Trophoblast cell (in vitro differentiated cells and primary cell): ENCODE measurements around the gene ERBB4.

ENCODE experiments used
- DNase-seq, 2 donors: peaks; one replicate each; pipeline ENCODE4 v3.0.0-alpha.2; 2016
- H2AFZ ChIP-seq: 2 replicates; pipeline ENCODE4 v1.6.1; 2013; ENCODE audit warnings: low read length, moderate library complexity, mild to moderate bottlenecking; ENCODE audit not compliant: insufficient read depth, poor library complexity
- H2AK5ac ChIP-seq: 2 replicates; pipeline ENCODE4 v1.6.1; 2013; ENCODE audit warnings: mild to moderate bottlenecking, low read length
- H2BK120ac ChIP-seq: 2 replicates; pipeline ENCODE4 v1.6.1; 2013; ENCODE audit warnings: low read length, mild to moderate bottlenecking, moderate library complexity; ENCODE audit not compliant: insufficient read depth, poor library complexity
- H2BK12ac ChIP-seq: 2 replicates; pipeline ENCODE4 v1.6.1; 2013; ENCODE audit warnings: mild to moderate bottlenecking, low read length, moderate library complexity
- H2BK5ac ChIP-seq: 2 replicates; pipeline ENCODE4 v1.6.1; 2013; ENCODE audit warnings: low read length, low read depth, moderate library complexity, mild to moderate bottlenecking; ENCODE audit not compliant: poor library complexity
- H3K14ac ChIP-seq: 2 replicates; pipeline ENCODE4 v1.6.1; 2013; ENCODE audit warnings: mild to moderate bottlenecking, low read length
- H3K18ac ChIP-seq: 2 replicates; pipeline ENCODE4 v1.6.1; 2013; ENCODE audit warnings: mild to moderate bottlenecking, low read length
- H3K23ac ChIP-seq: 2 replicates; pipeline ENCODE4 v1.6.1; 2013; ENCODE audit warnings: low read length
- H3K27ac ChIP-seq: 2 replicates; pipeline ENCODE4 v1.5.1; 2013; ENCODE audit warnings: low read depth, mild to moderate bottlenecking, inconsistent platforms, low read length, moderate library complexity
- H3K27me3 ChIP-seq: 2 replicates; pipeline ENCODE4 v1.6.1; 2013; ENCODE audit warnings: inconsistent platforms, mild to moderate bottlenecking, low read length, moderate library complexity; ENCODE audit not compliant: insufficient read depth
- H3K36me3 ChIP-seq, 2 experiments: 1 replicate in 1 of 2; 2 replicates in 1 of 2; pipeline ENCODE4 v1.6.1; 2013; ENCODE audit warnings: low read length in 2 of 2, mild to moderate bottlenecking in 2 of 2, moderate library complexity in 1 of 2; ENCODE audit not compliant: insufficient read depth in 2 of 2, control insufficient read depth in 1 of 2
- H3K4ac ChIP-seq: 2 replicates; pipeline ENCODE4 v1.6.1; 2013; ENCODE audit warnings: low read depth, mild to moderate bottlenecking, low read length, moderate library complexity
- H3K4me1 ChIP-seq, 2 experiments: 1 replicate in 1 of 2; 2 replicates in 1 of 2; pipeline ENCODE4 v1.6.1; 2013; ENCODE audit warnings: low read length in 2 of 2, mild to moderate bottlenecking in 2 of 2, moderate library complexity in 1 of 2; ENCODE audit not compliant: insufficient read depth in 2 of 2, control insufficient read depth in 1 of 2
- H3K4me2 ChIP-seq: 2 replicates; pipeline ENCODE4 v1.6.1; 2013; ENCODE audit warnings: inconsistent platforms, mild to moderate bottlenecking, low read length, moderate library complexity
- H3K4me3 ChIP-seq: 2 replicates; pipeline ENCODE4 v1.5.1; 2013; ENCODE audit warnings: mild to moderate bottlenecking, low read depth, low read length, inconsistent platforms
- H3K79me1 ChIP-seq: one replicate; pipeline ENCODE4 v1.6.1; 2013; ENCODE audit warnings: low read length
- H3K79me2 ChIP-seq: 2 replicates; pipeline ENCODE4 v1.6.1; 2013; ENCODE audit warnings: low read length, mild to moderate bottlenecking; ENCODE audit not compliant: control insufficient read depth, insufficient read depth, poor library complexity
- H3K9ac ChIP-seq: 2 replicates; pipeline ENCODE4 v1.6.1; 2013; ENCODE audit warnings: mild to moderate bottlenecking, low read length
- H3K9me3 ChIP-seq: 2 replicates; pipeline ENCODE4 v1.6.1; 2013; ENCODE audit warnings: low read depth, mild to moderate bottlenecking, control low read depth, inconsistent platforms, low read length; ENCODE audit not compliant: insufficient read depth
- H4K12ac ChIP-seq: 2 replicates; pipeline ENCODE4 v1.6.1; 2013; ENCODE audit warnings: low read depth, mild to moderate bottlenecking, low read length, moderate library complexity
- H4K8ac ChIP-seq: 2 replicates; pipeline ENCODE4 v1.6.1; 2013; ENCODE audit warnings: low read depth, mild to moderate bottlenecking, low read length, moderate library complexity
- H4K91ac ChIP-seq: one replicate; pipeline ENCODE4 v1.6.1; 2013; ENCODE audit warnings: low read depth, mild to moderate bottlenecking, low read length, moderate library complexity
- WGBS: extraction: QIAGEN DNeasy Blood & Tissue Kit; methylation state at CpG from one replicate; pipeline ENCODE4 v1.1.7; 2013; ENCODE audit warnings: missing lambda C conversion rate; ENCODE audit not compliant: insufficient read length, insufficient coverage; ENCODE audit errors: extremely low coverage; 5-methylcytosine and 5-hydroxymethylcytosine counted together

The ERBB4 gene

GRCh38 chr2:212195626-212196025 is 343.0 kb downstream of the ERBB4 start:
- no CpG with 5 or more reads among the region's 1 CpG for WGBS
- H3K23ac ChIP-seq, result no peak overlapping the region

GRCh38 chr2:212194396-212194795 is 344.2 kb downstream of the ERBB4 start:
- H3K27me3 ChIP-seq, result no peaks in the 10 kb centered on the region

More at GRCh38 chr2:212195626-212196025, 343.0 kb downstream of the ERBB4 start:
- no peak for DNase-seq
- no peak overlapping the region for H3K27ac ChIP-seq
- H2AK5ac ChIP-seq, result no peak overlapping the region
- no peak overlapping the region for H4K12ac ChIP-seq
- H3K4ac ChIP-seq, result no peak overlapping the region
- no peaks in the 10 kb centered on the region for H3K4me1 ChIP-seq
- no peak overlapping the region for H4K8ac ChIP-seq
- H3K4me2 ChIP-seq, result no peak overlapping the region
- H3K9me3 ChIP-seq, result no peaks in the 10 kb centered on the region
- no peak overlapping the region for H3K9ac ChIP-seq
- H3K79me1 ChIP-seq, result no peaks in the 10 kb centered on the region
- H3K36me3 ChIP-seq, result no peaks in the 10 kb centered on the region
- H3K14ac ChIP-seq, result no peak overlapping the region
- H2BK5ac ChIP-seq, result no peak overlapping the region
- no peak overlapping the region for H2BK12ac ChIP-seq
- H2BK120ac ChIP-seq, result no peak overlapping the region
- no peak overlapping the region for H3K18ac ChIP-seq
- H4K91ac ChIP-seq, result no peak overlapping the region
- no peak overlapping the region for H3K4me3 ChIP-seq
- H2AFZ ChIP-seq, result no peak overlapping the region
- no peaks in the 10 kb centered on the region for H3K79me2 ChIP-seq
- no peaks in the 10 kb centered on the region for H3K27me3 ChIP-seq

DNA sequence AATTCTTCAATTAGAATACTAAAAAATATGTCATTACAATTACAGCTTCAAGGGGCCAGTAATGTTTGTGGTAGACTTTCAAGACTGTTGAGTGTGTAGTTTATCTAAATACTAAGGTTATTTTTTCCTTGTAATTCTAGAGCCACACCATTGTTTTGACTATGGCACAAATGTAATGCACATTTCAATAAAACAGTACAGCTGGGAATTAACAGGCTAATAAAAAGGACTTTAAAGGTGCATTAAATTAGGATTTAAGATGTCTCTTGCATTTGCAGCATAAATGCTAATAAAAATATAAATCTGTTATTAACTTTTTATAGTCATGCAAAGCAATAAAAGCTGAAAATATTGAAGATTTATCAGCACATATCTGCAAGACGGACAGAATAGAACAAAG is 344.8 kb downstream of the ERBB4 start:
- H4K8ac ChIP-seq, result no peak overlapping the region
- H4K91ac ChIP-seq, result no peak overlapping the region
- H3K4me1 ChIP-seq, result no peaks in the 10 kb centered on the region
- H2BK120ac ChIP-seq, result no peak overlapping the region
- H4K12ac ChIP-seq, result no peak overlapping the region
- no peak overlapping the region for H3K27ac ChIP-seq
- H3K23ac ChIP-seq, result no peak overlapping the region
- H3K4ac ChIP-seq, result no peak overlapping the region
- no peaks in the 10 kb centered on the region for H3K36me3 ChIP-seq
- H2AFZ ChIP-seq, result no peak overlapping the region
- DNase-seq, result no peak
- H3K79me2 ChIP-seq, result no peaks in the 10 kb centered on the region
- no peak overlapping the region for H3K9ac ChIP-seq
- no peak overlapping the region for H3K14ac ChIP-seq
- no peaks in the 10 kb centered on the region for H3K9me3 ChIP-seq
- H3K79me1 ChIP-seq, result no peaks in the 10 kb centered on the region
- no peak overlapping the region for H3K4me2 ChIP-seq
- WGBS, result no CpG with 5 or more reads among the region's 1 CpG
- H3K27me3 ChIP-seq, result no peaks in the 10 kb centered on the region
- no peak overlapping the region for H3K18ac ChIP-seq
- H2BK5ac ChIP-seq, result no peak overlapping the region
- H2BK12ac ChIP-seq, result no peak overlapping the region
- H2AK5ac ChIP-seq, result no peak overlapping the region
- no peak overlapping the region for H3K4me3 ChIP-seq

More at GRCh38 chr2:212194396-212194795, 344.2 kb downstream of the ERBB4 start:
- no peak overlapping the region for H2BK12ac ChIP-seq
- no peaks in the 10 kb centered on the region for H3K4me1 ChIP-seq
- no peak overlapping the region for H4K8ac ChIP-seq
- no peak overlapping the region for H3K18ac ChIP-seq
- no peak overlapping the region for H3K4me3 ChIP-seq
- no peaks in the 10 kb centered on the region for H3K9me3 ChIP-seq
- no peak overlapping the region for H4K91ac ChIP-seq
- H3K4me2 ChIP-seq, result no peak overlapping the region
- no peak overlapping the region for H2BK5ac ChIP-seq
- H3K79me2 ChIP-seq, result no peaks in the 10 kb centered on the region
- H3K4ac ChIP-seq, result no peak overlapping the region
- H2AK5ac ChIP-seq, result no peak overlapping the region
- H3K36me3 ChIP-seq, result no peaks in the 10 kb centered on the region
- no peak overlapping the region for H4K12ac ChIP-seq
- no peak for DNase-seq
- no peak overlapping the region for H2AFZ ChIP-seq
- H3K27ac ChIP-seq, result no peak overlapping the region
- no peak overlapping the region for H2BK120ac ChIP-seq
- H3K9ac ChIP-seq, result no peak overlapping the region
- H3K79me1 ChIP-seq, result no peaks in the 10 kb centered on the region
- H3K14ac ChIP-seq, result no peak overlapping the region
- H3K23ac ChIP-seq, result no peak overlapping the region

DNA sequence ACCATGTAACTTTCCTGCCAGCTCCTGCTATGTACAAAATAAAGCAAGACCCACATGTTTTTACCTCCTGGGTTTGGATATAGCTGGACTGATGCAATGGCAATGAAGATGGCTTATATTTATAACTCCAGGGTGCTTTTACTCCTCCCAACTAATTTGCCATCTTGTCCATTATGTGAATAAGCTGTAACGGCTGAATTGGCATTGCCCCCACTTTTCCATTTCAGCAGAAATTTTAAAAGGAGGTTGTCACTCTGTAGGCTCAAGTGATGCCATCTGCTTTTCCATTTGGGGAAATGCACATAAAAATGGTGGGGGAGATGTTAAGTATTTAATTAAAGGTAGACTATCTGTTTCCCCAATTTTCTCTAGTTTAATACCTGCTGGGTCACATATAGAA is 345.5 kb downstream of the ERBB4 start:
- Histone ChIP-seq H3K14ac (no peak overlapping the region), H3K4me2 (no peak overlapping the region), H2BK120ac (no peak overlapping the region), H3K79me1 (no peaks in the 10 kb centered on the region), H3K27ac (no peak overlapping the region), H3K4me1 (no peaks in the 10 kb centered on the region), H3K79me2 (no peaks in the 10 kb centered on the region), H3K36me3 (no peaks in the 10 kb centered on the region), H2AK5ac (no peak overlapping the region), H4K8ac (no peak overlapping the region), H2BK12ac (no peak overlapping the region), H3K27me3 (no peaks in the 10 kb centered on the region), H3K4me3 (no peak overlapping the region), H2AFZ (no peak overlapping the region), H3K9ac (no peak overlapping the region), H3K18ac (no peak overlapping the region), H4K12ac (no peak overlapping the region), H3K4ac (no peak overlapping the region), H2BK5ac (no peak overlapping the region), H4K91ac (no peak overlapping the region), H3K23ac (no peak overlapping the region), H3K9me3 (no peaks in the 10 kb centered on the region)
- no CpG with 5 or more reads among the region's 1 CpG for WGBS
- DNase-seq, result no peak
